Prostate gland (tissue), 2 donors: ENCODE measurements around the gene KRTAP2-3.

ENCODE experiments used
- CTCF ChIP-seq, 4 experiments: fragments of 200-600 bp in 2 of 4; fragments of 450-650 bp in 2 of 4; sonication (generic) in 2 of 4; IDR thresholded peaks; 1 replicate in 3 of 4; 2 replicates in 1 of 4; pipeline ENCODE4 v1.5.1; 2016 to 2019; ENCODE audit warnings: antibody characterized with exemption in 4 of 4, mild to moderate bottlenecking in 2 of 4, moderate library complexity in 2 of 4
- POLR2A ChIP-seq: fragments of 450-650 bp; IDR thresholded peaks from one replicate; pipeline ENCODE4 v1.6.1; 2016; ENCODE audit warnings: antibody characterized with exemption, mild to moderate bottlenecking
- POLR2AphosphoS5 ChIP-seq: sonication (generic); formaldehyde crosslinking; IDR thresholded peaks from one replicate; pipeline ENCODE4 v1.6.1; 2017; ENCODE audit warnings: antibody characterized with exemption

GRCh38 chr17:41020336-41020735 is 39.6 kb downstream of the KRTAP2-3 start:
- no peak for TF ChIP-seq CTCF (IDR thresholded peaks at IDR 0.05)
- TF ChIP-seq POLR2AphosphoS5 = no peak
- no peak for TF ChIP-seq POLR2A
